Peyer's patch (tissue), 4 donors: ENCODE data around the gene BLOC1S5. TPM values are rescaled to one million over a fixed set of nuclear protein-coding genes. Genes with fewer than 3 reads are reported as not detected.
"Not testable (repeated sequence)": the region's sequence is repeated elsewhere in the genome, so short reads cannot be mapped to it uniquely, and the experiment has no call there.

Source experiments
- DNase-seq, 3 donors: peaks; one replicate each; pipeline ENCODE4 v3.0.0-alpha.2; 2017 to 2019
- H3K27ac ChIP-seq, 4 donors: fragments of 200-600 bp; sonication (generic); one replicate each; pipeline ENCODE4 v1.5.1; 2016 to 2019
- H3K27me3 ChIP-seq, 2 donors: fragments of 200-600 bp; sonication (generic); one replicate each; pipeline ENCODE4 v1.5.1; 2019
- H3K36me3 ChIP-seq, 3 donors: fragments of 200-600 bp; sonication (generic); one replicate each; pipeline ENCODE4 v1.5.1; 2016 to 2019
- H3K4me1 ChIP-seq, 4 donors: fragments of 200-600 bp; sonication (generic); one replicate each; pipeline ENCODE4 v1.5.1; 2016 to 2019
- H3K4me3 ChIP-seq, 4 donors: fragments of 200-600 bp; sonication (generic); 1 replicate in 3 of 4; 2 replicates in 1 of 4; pipeline ENCODE4 v1.5.1; 2016 to 2019; ENCODE audit warnings: mild to moderate bottlenecking in 1 of 4
- H3K9me3 ChIP-seq, 4 donors: fragments of 200-600 bp; sonication (generic); one replicate each; pipeline ENCODE4 v1.5.1; 2016 to 2019; ENCODE audit warnings: mild to moderate bottlenecking in 1 of 4
- POLR2A ChIP-seq, 2 donors: fragments of 450-650 bp; IDR thresholded peaks; one replicate each; pipeline ENCODE4 v1.5.1; 2017; ENCODE audit warnings: antibody characterized with exemption in 2 of 2, mild to moderate bottlenecking in 2 of 2, moderate library complexity in 2 of 2
- total RNA-seq, 4 donors: library from RNA; depleted of rRNA; stranded (reverse); fragments of >200 nt; gene quantifications; one replicate each; pipeline ENCODE4 v1.1.0, GENCODE V29; 2016
- TF ChIP-seq, protein P1 (sequence below), 6 experiments: fragments of 450-650 bp in 4 of 6; fragments of 200-600 bp in 2 of 6; sonication (generic) in 1 of 6; IDR thresholded peaks; one replicate each; pipeline ENCODE4 v1.5.1; 2017 to 2019; ENCODE audit warnings: antibody characterized with exemption in 6 of 6, mild to moderate bottlenecking in 3 of 6, moderate library complexity in 1 of 6

The BLOC1S5 gene
- total RNA-seq, 4 donors from 2014 or later: 4.6 to 11.6 (median 8.7) TPM

DNA sequence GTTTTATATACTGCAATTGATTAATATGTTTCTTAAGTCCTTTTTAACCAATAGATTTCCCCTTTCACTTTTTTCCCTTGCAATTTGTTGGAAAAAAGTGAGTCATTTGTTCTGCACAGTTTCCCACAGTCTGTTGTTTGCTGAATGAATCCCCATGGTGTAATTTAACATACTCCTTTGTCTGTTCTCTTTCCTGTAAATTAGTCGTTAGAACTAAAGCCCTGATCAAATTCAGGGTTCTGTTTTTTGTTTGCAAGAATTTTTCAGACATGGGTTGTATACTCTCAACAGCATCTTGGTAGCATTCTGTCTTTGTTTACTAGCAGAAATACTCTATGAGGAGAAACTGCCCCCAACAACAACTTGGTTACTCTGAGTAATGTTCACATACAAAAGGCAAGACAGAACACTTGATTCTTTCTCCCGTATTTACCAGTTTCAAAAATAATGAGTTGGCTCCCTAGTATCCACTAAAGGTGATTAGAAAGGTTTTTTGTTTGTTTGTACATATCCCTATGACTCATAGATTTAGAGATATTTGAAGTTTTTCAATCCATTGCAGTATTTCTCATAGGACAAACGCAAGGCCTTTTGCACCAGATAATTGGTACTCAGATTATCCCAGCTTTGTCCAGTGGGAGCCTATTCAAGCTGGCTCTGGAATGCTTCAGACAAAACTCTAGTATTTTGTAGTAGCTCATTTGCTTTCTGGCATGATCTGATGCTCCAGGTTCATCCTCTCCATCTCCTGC is 16.5 kb downstream of the BLOC1S5 start:
- no peaks in the 10 kb centered on the region for H3K4me1 ChIP-seq
- no peak for DNase-seq
- no peak overlapping the region for H3K27ac ChIP-seq
- H3K4me3 ChIP-seq: no peak overlapping the region
- H3K9me3 ChIP-seq: no peaks in the 10 kb centered on the region
- no peak for TF ChIP-seq POLR2A (IDR thresholded peaks at IDR 0.05)
- TF ChIP-seq, protein P1, sequence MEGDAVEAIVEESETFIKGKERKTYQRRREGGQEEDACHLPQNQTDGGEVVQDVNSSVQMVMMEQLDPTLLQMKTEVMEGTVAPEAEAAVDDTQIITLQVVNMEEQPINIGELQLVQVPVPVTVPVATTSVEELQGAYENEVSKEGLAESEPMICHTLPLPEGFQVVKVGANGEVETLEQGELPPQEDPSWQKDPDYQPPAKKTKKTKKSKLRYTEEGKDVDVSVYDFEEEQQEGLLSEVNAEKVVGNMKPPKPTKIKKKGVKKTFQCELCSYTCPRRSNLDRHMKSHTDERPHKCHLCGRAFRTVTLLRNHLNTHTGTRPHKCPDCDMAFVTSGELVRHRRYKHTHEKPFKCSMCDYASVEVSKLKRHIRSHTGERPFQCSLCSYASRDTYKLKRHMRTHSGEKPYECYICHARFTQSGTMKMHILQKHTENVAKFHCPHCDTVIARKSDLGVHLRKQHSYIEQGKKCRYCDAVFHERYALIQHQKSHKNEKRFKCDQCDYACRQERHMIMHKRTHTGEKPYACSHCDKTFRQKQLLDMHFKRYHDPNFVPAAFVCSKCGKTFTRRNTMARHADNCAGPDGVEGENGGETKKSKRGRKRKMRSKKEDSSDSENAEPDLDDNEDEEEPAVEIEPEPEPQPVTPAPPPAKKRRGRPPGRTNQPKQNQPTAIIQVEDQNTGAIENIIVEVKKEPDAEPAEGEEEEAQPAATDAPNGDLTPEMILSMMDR (IDR thresholded peaks at IDR 0.05): no peak
- H3K27me3 ChIP-seq: no peaks in the 10 kb centered on the region
- H3K36me3 ChIP-seq: peaks cover 0 to 12% (median 0%) of the 10 kb centered on the region in 3 donors

- peaks cover 0 to 12% (median 0%) of the 10 kb centered on the region in 3 donors for H3K36me3 ChIP-seq
- not testable (repeated sequence) for H3K9me3 ChIP-seq, H3K4me3 ChIP-seq, H3K27me3 ChIP-seq, H3K4me1 ChIP-seq, DNase-seq, H3K27ac ChIP-seq
These were observed 18.4 kb downstream of the BLOC1S5 start for GRCh38 chr6:8045769-8046168.

DNA sequence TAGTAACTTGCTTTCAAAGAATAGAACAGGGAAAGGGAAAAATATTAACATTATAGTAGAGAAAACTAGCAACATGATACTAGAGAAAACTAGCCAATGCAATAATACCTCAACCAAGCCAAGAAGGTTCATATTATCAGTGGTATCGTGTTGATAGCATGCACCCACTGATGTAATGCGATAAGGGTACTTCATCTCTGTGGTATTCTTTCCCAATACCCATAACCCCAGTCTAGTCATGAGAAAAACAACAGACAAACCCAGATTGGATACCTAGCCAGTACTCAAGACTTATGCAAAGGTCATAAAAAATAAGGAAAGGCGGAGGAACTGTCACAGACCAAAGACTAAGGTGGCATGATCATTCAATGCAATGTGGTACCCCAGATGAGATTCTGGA is 21.0 kb downstream of the BLOC1S5 start:
- Histone ChIP-seq H3K27me3 (no peaks in the 10 kb centered on the region), H3K4me3 (no peak overlapping the region), H3K36me3 (peaks cover 0 to 24% (median 0%) of the 10 kb centered on the region in 3 donors), H3K27ac (no peak overlapping the region), H3K4me1 (no peaks in the 10 kb centered on the region), H3K9me3 (no peaks in the 10 kb centered on the region)
- DNase-seq: no peak
- TF ChIP-seq POLR2A (IDR thresholded peaks at IDR 0.05): no peak
- TF ChIP-seq, protein P1 (IDR thresholded peaks at IDR 0.05): no peak

DNA sequence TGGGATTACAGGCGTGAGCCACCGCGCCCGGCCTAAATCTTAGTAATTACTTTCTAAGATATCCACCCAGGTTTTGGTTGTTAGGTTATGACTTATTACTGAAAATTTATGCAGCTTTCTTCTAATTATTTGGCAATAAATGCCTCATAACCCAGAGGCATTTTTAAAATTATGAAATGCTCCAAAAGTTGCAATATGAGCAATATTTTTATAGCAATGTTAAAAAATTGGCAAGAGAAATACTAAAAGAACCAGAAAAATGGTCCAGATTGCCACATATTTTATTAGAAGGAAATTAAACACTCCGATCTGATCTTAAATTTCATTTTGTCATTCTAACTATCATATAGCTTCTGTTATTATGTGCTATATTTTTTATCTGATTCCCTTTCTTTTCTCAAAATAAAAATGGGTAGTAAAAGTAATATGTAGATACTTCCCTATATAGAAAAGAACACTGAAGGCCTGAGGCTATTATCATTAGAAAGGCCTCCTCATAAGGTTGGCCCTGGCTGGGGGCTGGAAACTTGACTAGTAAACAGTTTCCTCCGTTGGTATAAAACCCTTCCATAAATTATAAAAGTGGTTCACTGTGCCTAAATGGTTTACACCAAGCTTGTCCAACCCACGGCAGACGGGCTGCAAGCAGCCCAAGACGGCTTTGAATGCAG is 22.1 kb downstream of the BLOC1S5 start:
- H3K27me3 ChIP-seq: no peaks in the 10 kb centered on the region
- no peaks in the 10 kb centered on the region for H3K9me3 ChIP-seq
- DNase-seq: no peak
- peaks cover 0 to 20% (median 0%) of the 10 kb centered on the region in 3 donors for H3K36me3 ChIP-seq
- no peak overlapping the region for H3K27ac ChIP-seq
- H3K4me1 ChIP-seq: no peaks in the 10 kb centered on the region
- no peak for TF ChIP-seq POLR2A (IDR thresholded peaks at IDR 0.05)
- TF ChIP-seq, protein P1 (IDR thresholded peaks at IDR 0.05): no peak
- no peak overlapping the region for H3K4me3 ChIP-seq

DNA sequence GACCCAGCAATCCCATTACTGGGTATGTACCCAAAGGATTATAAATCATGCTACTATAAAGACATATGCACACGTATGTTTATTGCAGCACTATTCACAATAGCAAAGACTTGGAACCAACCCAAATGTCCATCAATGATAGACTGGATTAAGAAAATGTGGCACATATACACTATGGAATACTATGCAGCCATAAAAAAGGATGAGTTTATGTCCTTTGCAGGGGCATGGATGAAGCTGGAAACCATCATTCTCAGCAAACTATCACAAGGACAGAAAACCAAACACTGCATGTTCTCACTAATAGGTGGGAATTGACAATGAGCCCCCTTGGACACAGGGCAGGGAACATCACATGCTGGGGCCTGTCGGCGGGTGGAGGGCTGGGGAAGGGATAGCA is 30.1 kb downstream of the BLOC1S5 start:
- not testable (repeated sequence) for H3K9me3 ChIP-seq, H3K36me3 ChIP-seq, H3K4me3 ChIP-seq, DNase-seq, H3K4me1 ChIP-seq, H3K27me3 ChIP-seq, H3K27ac ChIP-seq

GRCh38 chr6:8030920-8031319 is 33.3 kb downstream of the BLOC1S5 start:
- Histone ChIP-seq H3K4me1 (no peaks in the 10 kb centered on the region), H3K9me3 (no peaks in the 10 kb centered on the region), H3K36me3 (no peaks in the 10 kb centered on the region), H3K4me3 (no peak overlapping the region), H3K27me3 (no peaks in the 10 kb centered on the region), H3K27ac (no peak overlapping the region)
- DNase-seq: no peak
- TF ChIP-seq, protein P1 (IDR thresholded peaks at IDR 0.05): no peak
- TF ChIP-seq POLR2A (IDR thresholded peaks at IDR 0.05): no peak
